Hippocampal formation (tissue), 2 donors: ENCODE results near the gene MRPL10.
A peak's percentile ranks its signal among the peaks of the same experiment; 100 is the strongest.

Source experiments
- DNase-seq, 2 donors: peaks; one replicate each; lab custom pipeline; 2025; lab: John Stamatoyannopoulos, UW

MRPL10 gene

DNA sequence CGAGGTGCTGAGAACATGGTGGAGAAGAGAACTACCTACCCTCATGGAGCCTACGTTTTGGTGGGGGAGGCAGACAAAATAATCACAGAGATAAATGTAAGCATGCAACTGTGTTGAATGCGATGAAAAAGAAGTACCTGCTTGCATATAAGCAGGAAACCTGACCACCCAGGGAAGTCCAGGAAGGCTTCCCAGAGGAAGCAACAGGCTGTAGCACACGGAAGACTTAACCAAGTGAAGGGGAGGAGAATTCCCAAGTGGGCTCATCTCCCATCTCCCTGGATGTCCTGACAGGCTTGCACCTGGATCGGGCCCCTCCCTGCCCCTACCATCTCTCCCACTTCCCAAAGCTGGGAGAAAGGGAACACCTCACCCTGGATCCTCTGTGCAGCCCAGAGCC, 7.7 kb upstream of the MRPL10 start:
- DNase-seq = no peak

- DNase-seq = no peak
Measured at GRCh38 chr17:47838636-47839035, 7.3 kb upstream of the MRPL10 start.

DNA sequence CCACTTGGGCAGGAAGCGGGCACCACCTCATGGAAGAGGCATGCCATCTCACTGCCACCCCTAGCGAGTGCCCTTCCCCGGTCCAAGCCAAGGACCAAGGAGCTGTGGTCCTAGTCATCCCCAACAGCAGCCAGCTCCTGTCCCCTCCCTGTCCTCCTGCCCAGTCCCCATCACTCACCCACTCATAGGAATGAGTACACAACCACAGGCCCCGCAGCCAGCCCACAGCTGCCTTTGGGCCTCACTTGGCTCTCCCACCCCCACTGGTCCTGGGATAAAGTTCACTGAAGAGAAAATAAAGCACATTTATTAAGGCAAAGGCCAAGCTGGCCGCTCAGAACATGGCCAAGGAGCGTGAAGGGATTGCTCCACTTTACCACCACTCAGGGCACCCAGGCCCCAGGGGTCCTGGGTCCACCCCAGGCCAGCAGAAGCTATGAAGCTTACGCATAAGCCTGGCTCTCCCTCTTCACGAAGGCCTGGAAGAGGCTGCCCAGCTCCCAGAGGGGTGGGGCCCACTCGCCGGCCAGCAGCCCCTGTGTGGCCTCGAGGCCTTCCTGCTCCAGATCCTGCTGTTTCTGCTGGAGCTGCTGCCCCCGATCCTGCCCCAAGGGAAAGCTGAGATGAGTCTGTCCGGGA, 6.2 kb upstream of the MRPL10 start:
- DNase-seq = no peak

- DNase-seq = no peak
Measured at GRCh38 chr17:47836601-47837000, 5.3 kb upstream of the MRPL10 start.

DNA sequence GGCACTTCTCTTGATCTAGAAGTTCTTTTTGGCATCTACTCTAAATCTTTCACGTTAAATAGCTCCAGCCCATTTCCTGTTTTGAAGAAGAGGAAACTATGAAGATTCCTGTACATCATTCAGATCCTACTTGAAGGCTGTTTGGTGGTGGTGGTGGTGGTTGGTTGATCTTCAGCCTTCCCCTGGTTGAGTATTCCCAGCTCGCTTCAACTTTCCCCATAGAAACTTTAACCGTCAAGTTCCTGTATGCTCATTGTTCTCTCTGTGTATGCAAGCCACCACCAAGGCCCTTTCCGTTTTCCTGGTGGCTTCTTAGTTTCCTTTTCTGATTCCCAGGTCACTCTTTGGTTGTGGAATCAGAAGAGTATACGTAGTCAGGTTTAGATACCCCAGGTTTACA, 3.4 kb upstream of the MRPL10 start:
- no peak for DNase-seq

DNA sequence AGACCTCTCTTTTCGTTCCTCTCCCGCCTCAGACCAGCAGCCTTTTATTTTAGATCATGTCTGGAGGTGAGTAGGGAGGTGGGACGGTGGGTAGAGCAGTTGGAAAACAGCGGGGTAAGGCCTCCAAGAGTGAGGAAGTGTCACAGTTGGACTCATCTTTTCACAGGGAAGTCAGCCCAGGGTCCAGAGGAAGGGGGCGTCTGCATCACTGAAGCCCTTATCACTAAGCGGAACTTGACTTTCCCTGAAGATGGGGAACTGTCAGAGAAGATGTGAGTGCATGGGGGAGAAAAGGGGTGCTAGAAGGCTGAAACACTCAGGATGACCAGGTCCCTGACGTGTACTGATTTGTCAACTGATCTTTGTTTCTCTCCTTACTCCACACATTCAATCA, 590 bp upstream of the MRPL10 start:
- DNase-seq = no peak

GRCh38 chr17:47830396-47831002, 842 bp downstream of the MRPL10 start:
- no peak for DNase-seq

- no peak for DNase-seq
Measured at GRCh38 chr17:47829870-47830269, 1.5 kb downstream of the MRPL10 start.

- no peak for DNase-seq
Measured at GRCh38 chr17:47823519-47823918, 7.8 kb downstream of the MRPL10 start.

DNA sequence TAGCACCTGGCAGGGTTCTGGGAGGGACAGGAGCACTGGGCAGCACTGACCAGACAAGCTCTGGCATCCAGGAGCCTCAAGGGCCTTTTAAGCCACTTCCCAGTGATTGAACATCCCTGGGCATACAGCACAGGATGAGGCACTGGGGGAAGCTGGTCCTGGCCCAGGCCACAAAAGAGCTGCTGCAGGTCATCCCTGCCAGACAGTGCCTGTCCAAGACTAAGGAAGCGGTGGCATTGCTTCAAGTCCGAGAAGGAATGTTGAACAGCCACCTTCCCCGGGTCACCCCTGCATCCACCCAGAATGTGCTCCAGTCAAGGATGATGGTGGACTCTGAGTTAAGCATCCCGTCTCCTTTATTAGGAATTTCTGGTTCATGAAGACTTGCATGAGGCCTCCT, 8.6 kb downstream of the MRPL10 start:
- no peak for DNase-seq

GRCh38 chr17:47821424-47822391, 9.6 kb downstream of the MRPL10 start, which contains the start of gene OSBPL7:
Gene OSBPL7, minus strand, starts transcription at chr17:47821794. Its CDS starts 1,516 bp downstream, at chr17:47820278.
- DNase-seq = peak; percentile 69 to 75

- DNase-seq = no peak
Measured at GRCh38 chr17:47821031-47821423, 10.3 kb downstream of the MRPL10 start.

DNA sequence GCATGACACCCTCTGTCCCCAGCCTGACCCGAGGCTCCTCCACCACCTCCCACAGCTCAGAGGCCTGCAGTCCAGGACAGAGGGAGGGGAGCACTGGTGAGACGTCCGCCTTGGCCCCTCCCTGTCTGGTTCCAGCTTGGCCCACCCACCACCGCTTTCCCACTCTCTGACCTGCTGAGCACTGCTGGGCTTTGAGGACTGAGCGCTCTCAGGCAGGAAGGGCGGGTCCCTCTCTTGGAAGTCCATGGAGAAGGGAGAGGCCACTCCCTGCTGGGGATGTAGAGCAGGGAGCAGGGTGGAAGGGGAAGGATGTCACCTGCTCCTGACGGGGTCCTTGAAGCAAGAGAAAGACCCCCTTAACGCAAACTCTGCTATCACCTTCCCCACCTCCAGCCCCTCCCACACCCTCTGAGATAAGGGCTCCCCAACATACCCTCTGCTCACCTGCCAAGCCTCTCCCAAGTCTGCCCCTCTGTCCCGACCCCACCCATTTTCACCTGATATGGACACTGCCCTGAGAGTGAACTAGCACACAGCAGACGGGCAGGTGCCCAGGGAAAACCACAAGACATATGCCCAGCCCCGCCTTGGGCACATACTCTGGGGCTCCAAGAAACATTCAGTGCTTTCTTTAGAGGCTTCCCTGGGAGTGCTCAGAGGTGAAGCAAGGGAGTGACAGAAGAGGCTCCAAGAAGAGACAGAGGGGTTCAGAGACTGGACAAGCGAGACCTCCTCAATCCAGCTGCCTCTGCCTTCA, 11.1 kb downstream of the MRPL10 start:
- no peak for DNase-seq

GRCh38 chr17:47819475-47819874, 11.9 kb downstream of the MRPL10 start:
- no peak for DNase-seq

DNA sequence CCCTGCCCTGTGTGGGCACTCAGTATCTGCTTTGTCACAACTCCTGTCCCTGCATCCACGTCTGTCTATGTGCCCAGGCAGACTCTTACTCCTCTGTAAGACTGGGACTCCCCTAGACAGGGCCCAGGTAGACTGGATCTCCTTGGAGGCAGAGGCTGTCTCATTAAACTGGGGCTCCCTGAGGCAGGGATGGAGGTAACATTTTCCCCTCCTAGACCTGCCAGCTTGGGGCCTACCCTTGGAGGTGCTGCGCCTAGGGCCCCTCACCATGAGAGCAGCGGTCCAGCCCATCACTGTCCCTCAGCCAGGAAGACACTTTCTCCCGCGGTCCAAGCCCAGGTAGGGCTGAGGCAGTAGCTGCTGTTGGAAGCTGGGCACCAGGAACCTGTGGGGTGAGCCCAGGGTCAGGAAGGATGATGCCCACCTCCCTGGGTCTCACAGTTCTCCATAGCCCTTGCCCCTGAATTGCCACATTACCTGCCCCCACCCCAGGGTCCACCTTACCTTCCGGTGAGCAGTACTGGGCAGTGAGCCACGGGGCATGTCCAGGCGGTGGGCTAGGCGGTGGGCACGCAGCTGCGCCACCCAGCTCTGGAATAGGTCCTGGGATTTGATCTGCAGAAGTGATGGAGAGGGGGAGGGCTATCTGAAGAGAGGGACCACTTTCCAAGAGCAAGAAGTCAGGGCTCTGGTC, 13.2 kb downstream of the MRPL10 start:
- no peak for DNase-seq

GRCh38 chr17:47816947-47817346, 14.4 kb downstream of the MRPL10 start:
- DNase-seq = no peak

DNA sequence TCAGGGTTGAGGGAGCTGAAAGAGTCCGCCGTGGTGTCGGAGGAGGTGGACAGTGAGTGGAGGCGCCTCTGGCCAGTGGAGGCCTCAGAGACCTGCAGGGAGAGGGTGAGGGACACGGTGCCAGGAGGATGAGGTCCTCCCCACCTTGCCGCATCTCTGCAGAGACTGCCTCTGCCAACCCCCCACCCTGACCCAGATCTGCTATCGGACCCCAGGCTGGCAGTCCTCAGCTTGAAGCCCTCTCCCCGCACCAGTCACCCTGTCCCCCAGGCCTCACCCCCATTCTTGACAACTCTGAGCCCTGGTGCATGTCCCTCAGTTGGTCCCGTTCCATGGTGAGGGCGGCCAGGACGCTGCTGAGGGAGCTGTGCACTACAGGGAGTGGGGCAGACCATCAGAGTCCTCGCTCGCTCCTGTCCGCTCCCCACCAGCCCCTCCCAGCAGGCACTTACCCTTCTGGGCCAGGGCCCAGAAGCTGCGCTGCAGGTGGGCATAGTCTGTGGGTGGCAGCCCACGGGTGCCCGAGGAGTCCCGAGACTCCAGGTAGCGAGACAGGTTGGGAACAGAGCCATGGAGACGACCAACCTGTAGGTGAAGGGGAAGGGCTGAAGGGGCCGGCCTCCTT, 15.1 kb downstream of the MRPL10 start:
- DNase-seq = no peak

DNA sequence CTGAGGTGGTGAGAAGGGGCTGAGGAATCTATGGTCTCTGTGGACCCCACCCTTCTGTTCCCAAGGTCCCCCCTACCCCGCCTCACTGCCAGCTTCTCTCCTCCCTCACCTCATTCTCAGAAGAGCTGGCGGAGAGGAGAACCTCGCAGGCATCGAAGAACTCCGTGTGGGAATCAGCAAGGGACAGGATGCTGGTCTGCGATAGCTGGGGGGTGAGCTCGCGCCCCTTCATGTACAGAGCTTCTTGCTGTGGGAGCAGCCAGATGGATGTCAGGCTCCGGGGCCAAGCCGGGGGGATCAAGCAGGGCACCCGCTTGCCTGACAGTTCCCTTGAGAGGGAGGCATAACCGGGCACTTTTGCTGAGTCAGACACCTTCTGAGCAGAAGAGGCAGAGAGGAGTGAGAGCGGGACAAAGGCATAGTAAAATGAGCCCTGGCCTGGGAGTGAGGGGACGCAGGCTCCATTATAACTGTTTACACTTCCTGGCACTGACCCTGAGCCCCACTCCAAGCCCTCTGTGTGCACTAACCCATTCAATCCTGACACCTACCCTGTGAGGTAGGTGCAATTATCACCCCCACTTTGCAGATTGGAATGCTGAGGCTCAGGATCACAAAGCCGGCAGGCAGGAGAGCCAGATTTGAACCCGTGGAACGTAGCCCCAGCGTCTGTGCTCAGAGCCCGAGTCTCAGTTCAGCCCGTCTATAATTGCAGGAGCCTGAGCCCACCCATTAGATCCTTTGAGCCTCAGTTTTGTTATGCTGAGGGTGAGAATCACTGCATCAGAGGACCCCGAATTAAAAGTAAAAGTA, 16.0 kb downstream of the MRPL10 start:
- DNase-seq = no peak

DNA sequence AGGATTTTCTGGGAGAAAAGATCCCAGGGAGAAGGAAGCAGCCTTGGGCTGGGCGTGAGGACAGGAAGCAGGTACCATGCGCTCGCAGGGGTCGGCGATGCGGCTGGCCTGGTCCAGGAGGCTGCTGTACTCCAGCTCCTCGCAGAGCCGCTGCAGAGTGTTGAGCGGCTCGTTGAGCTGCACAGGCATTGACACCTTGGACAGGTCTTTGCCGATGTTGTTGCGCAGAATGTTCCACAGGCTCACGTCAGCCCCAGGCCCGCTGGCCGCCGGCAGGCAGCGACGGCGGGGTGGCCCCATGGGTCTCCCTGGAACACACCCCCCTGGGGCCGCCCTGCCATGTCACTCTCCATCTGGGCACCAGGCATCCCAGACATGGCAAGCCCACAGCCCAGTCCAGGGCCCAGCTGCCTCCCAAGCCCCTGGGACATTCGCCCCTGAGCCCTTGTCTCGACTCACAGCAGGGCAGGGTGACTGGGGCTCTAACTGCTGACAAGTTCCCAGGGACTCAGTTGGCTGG, 17.8 kb downstream of the MRPL10 start:
- no peak for DNase-seq

DNA sequence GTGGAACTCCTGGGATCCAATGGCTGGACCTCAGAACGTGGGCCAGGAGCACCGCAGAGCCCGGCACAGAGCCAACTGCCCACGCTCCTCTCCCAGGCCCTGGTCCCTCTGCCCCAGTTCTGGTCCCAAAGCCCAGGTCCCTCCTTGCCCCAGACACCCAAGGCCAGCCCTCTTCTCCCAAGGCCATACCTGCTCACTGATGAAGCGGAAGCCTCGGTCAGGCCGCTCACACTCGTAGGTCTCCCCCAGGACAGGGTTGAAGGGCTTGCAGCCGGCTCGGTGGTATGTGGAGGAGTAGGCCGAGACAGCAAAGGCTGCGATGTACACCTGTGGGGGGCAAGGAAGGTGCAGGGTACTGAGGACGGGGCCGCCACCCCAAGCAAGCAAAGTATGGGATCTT, 18.3 kb downstream of the MRPL10 start:
- no peak for DNase-seq
